GM19193 (cell line): ENCODE data around the gene CEACAM6.

ENCODE experiments used
- POLR2A ChIP-seq: IDR thresholded peaks from 4 replicates; pipeline ENCODE4 v1.6.1; 2011; ENCODE audit not compliant: insufficient read depth, insufficient read length; ENCODE audit errors: extremely low read depth

CEACAM6 gene

GRCh38 chr19:41739361-41739760 is 16.0 kb upstream of the CEACAM6 start:
- TF ChIP-seq POLR2A, result no peak

GRCh38 chr19:41740415-41741243 is 14.7 kb upstream of the CEACAM6 start:
- no peak for TF ChIP-seq POLR2A

- TF ChIP-seq POLR2A, result no peak
Measured at GRCh38 chr19:41741244-41741554, 14.1 kb upstream of the CEACAM6 start.

- no peak for TF ChIP-seq POLR2A
Measured at GRCh38 chr19:41744850-41745249, 10.5 kb upstream of the CEACAM6 start.

- TF ChIP-seq POLR2A, result no peak
Measured at GRCh38 chr19:41745756-41746155, 9.6 kb upstream of the CEACAM6 start.

- no peak for TF ChIP-seq POLR2A
Measured at GRCh38 chr19:41746593-41747227, 8.6 kb upstream of the CEACAM6 start.

- TF ChIP-seq POLR2A, result no peak
Measured at GRCh38 chr19:41748012-41748411, 7.3 kb upstream of the CEACAM6 start.

- no peak for TF ChIP-seq POLR2A
Measured at GRCh38 chr19:41753159-41753558, 2.2 kb upstream of the CEACAM6 start.

- TF ChIP-seq POLR2A, result no peak
Measured at GRCh38 chr19:41753936-41754529, 1.3 kb upstream of the CEACAM6 start.

GRCh38 chr19:41758846-41759245 is 3.5 kb downstream of the CEACAM6 start:
- no peak for TF ChIP-seq POLR2A

- TF ChIP-seq POLR2A, result no peak
Measured at GRCh38 chr19:41767115-41767514, 11.8 kb downstream of the CEACAM6 start.

- no peak for TF ChIP-seq POLR2A
Measured at GRCh38 chr19:41769608-41770007, 14.3 kb downstream of the CEACAM6 start.

- TF ChIP-seq POLR2A, result no peak
Measured at GRCh38 chr19:41771410-41771809, 16.1 kb downstream of the CEACAM6 start.

GRCh38 chr19:41774515-41774980 is 19.2 kb downstream of the CEACAM6 start:
- TF ChIP-seq POLR2A, result no peak

- no peak for TF ChIP-seq POLR2A
Measured at GRCh38 chr19:41776700-41777099, 21.4 kb downstream of the CEACAM6 start.

- TF ChIP-seq POLR2A, result no peak
Measured at GRCh38 chr19:41783612-41784011, 28.3 kb downstream of the CEACAM6 start.
